ENCODE measurements around the gene SPIRE2. TPM values are rescaled to one million over a fixed set of nuclear protein-coding genes. Genes with fewer than 3 reads are reported as not detected.

The SPIRE2 gene
- total RNA-seq, 4 donors from 2014 or later = 0.27 to 3.6 (median 2.0) TPM

- no peak overlapping the region for H3K4me3 ChIP-seq
- H3K27ac ChIP-seq = no peak overlapping the region
- peaks cover 0 to 6% (median 0%) of the 10 kb centered on the region in 3 donors for H3K4me1 ChIP-seq
- no peak for ATAC-seq
- WGBS, 2 donors (ENCODE audit: low coverage in 1 of 2) = 86 to 93% methylated on average over 9 to 13 of the region's 14 CpGs
- no peaks in the 10 kb centered on the region for H3K27me3 ChIP-seq
- no peaks in the 10 kb centered on the region for H3K9me3 ChIP-seq
- no peak for TF ChIP-seq POLR2A (IDR thresholded peaks at IDR 0.05)
- TF ChIP-seq, protein P1, sequence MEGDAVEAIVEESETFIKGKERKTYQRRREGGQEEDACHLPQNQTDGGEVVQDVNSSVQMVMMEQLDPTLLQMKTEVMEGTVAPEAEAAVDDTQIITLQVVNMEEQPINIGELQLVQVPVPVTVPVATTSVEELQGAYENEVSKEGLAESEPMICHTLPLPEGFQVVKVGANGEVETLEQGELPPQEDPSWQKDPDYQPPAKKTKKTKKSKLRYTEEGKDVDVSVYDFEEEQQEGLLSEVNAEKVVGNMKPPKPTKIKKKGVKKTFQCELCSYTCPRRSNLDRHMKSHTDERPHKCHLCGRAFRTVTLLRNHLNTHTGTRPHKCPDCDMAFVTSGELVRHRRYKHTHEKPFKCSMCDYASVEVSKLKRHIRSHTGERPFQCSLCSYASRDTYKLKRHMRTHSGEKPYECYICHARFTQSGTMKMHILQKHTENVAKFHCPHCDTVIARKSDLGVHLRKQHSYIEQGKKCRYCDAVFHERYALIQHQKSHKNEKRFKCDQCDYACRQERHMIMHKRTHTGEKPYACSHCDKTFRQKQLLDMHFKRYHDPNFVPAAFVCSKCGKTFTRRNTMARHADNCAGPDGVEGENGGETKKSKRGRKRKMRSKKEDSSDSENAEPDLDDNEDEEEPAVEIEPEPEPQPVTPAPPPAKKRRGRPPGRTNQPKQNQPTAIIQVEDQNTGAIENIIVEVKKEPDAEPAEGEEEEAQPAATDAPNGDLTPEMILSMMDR (IDR thresholded peaks at IDR 0.05) = no peak
- TF ChIP-seq POLR2AphosphoS5 (IDR thresholded peaks at IDR 0.05) = no peak
- no peak for TF ChIP-seq EP300 (IDR thresholded peaks at IDR 0.05)
- H3K36me3 ChIP-seq = peaks cover 0 to 100% of the 10 kb centered on the region in 2 donors
Measured at GRCh38 chr16:89887243-89887642, 59.0 kb downstream of the SPIRE2 start.

GRCh38 chr16:89890200-89890599 lies 61.9 kb downstream of the SPIRE2 start:
- H3K4me1 ChIP-seq = peaks cover 0 to under 1% (median 0%) of the 10 kb centered on the region in 3 donors
- H3K27ac ChIP-seq = no peak overlapping the region
- TF ChIP-seq, protein P1 (IDR thresholded peaks at IDR 0.05) = no peak
- no peak for ATAC-seq
- H3K9me3 ChIP-seq = no peaks in the 10 kb centered on the region
- peaks cover 0 to 100% of the 10 kb centered on the region in 2 donors for H3K36me3 ChIP-seq
- H3K27me3 ChIP-seq = no peaks in the 10 kb centered on the region
- WGBS, 2 donors (ENCODE audit: low coverage in 1 of 2) = 76 to 88% methylated on average over 3 to 9 of the region's 9 CpGs
- no peak overlapping the region for H3K4me3 ChIP-seq

GRCh38 chr16:89890886-89891657 lies 62.8 kb downstream of the SPIRE2 start:
- no peak overlapping the region for H3K4me3 ChIP-seq
- TF ChIP-seq EP300 (IDR thresholded peaks at IDR 0.05) (no peak), POLR2A (IDR thresholded peaks at IDR 0.05) (no peak), POLR2AphosphoS5 (IDR thresholded peaks at IDR 0.05) (no peak)
- TF ChIP-seq, protein P1 (IDR thresholded peaks at IDR 0.05) = no peak
- H3K36me3 ChIP-seq = peaks cover 0 to 100% of the 10 kb centered on the region in 2 donors
- H3K27ac ChIP-seq = no peak overlapping the region
- ATAC-seq = no peak
- WGBS, 2 donors (ENCODE audit: low coverage in 1 of 2) = 10 to 80% methylated on average over 2 to 5 of the region's 16 CpGs
- no peaks in the 10 kb centered on the region for H3K27me3 ChIP-seq
- H3K4me1 ChIP-seq = no peaks in the 10 kb centered on the region
- H3K9me3 ChIP-seq = no peaks in the 10 kb centered on the region

DNA sequence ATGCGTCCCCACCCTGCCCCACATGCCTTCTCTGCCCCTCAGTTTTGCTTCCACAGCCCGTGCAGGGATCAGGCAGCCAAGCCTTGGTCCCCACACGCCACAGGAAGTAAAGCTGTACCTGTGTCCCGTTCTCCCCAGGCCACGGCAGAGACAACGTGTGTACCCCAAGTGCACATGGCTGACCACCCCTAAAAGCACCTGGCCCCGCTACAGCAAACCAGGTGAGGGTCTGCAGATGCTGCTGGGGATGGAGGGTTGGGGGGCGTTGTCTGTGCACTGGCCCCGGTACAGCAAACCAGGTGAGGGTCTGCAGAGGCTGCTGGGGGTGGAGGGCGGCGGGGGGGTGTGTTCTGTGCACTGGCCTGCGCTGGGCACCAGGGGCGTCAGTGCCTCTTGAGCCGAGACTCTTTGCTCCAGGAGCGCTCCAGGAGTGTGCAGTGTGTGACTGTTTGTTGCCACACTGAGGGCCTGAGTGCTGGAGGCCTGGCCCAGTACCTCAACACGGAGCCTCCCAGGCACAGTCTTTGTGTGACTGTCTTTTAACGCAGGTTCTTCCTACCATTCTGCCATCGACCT lies 63.9 kb downstream of the SPIRE2 start:
- no peaks in the 10 kb centered on the region for H3K27me3 ChIP-seq
- peaks cover 0 to 100% of the 10 kb centered on the region in 2 donors for H3K36me3 ChIP-seq
- no peak for TF ChIP-seq POLR2A (IDR thresholded peaks at IDR 0.05)
- no peak for TF ChIP-seq EP300 (IDR thresholded peaks at IDR 0.05)
- TF ChIP-seq, protein P1 (IDR thresholded peaks at IDR 0.05) = no peak
- no peak for TF ChIP-seq POLR2AphosphoS5 (IDR thresholded peaks at IDR 0.05)
- no peaks in the 10 kb centered on the region for H3K9me3 ChIP-seq
- ATAC-seq = no peak
- 85 to 92% methylated on average over 2 to 4 of the region's 18 CpGs for WGBS, 2 donors (ENCODE audit: low coverage in 1 of 2)
- H3K4me3 ChIP-seq = no peak overlapping the region
- no peak overlapping the region for H3K27ac ChIP-seq
- no peaks in the 10 kb centered on the region for H3K4me1 ChIP-seq

- 85% methylated on average over 4 of the region's 9 CpGs; no CpG with 5 or more reads in 1 of the 2 donors for WGBS, 2 donors (ENCODE audit: low coverage in 1 of 2)
- Histone ChIP-seq H3K4me1 (no peaks in the 10 kb centered on the region), H3K9me3 (no peaks in the 10 kb centered on the region), H3K4me3 (no peak overlapping the region), H3K36me3 (peaks cover 0 to 100% of the 10 kb centered on the region in 2 donors), H3K27ac (no peak overlapping the region), H3K27me3 (no peaks in the 10 kb centered on the region)
- no peak for ATAC-seq
- TF ChIP-seq, protein P1 (IDR thresholded peaks at IDR 0.05) = no peak
- TF ChIP-seq POLR2AphosphoS5 (IDR thresholded peaks at IDR 0.05) (no peak), POLR2A (IDR thresholded peaks at IDR 0.05) (no peak), EP300 (IDR thresholded peaks at IDR 0.05) (no peak)
Measured at GRCh38 chr16:89892635-89893034, 64.4 kb downstream of the SPIRE2 start.

All from gastroesophageal sphincter (tissue), 4 donors.